ENCODE data around the gene COCH. TPM values are rescaled to one million over a fixed set of nuclear protein-coding genes. Genes with fewer than 3 reads are reported as not detected.
"Not testable (repeated sequence)": the region's sequence is repeated elsewhere in the genome, so short reads cannot be mapped to it uniquely, and the experiment has no call there.

COCH gene
- total and polyA plus RNA-seq, 2 donors (not counting 1 experiment from before 2014, with no cell fraction given), result 24.5 to 25.7 TPM

- no peaks in the 10 kb centered on the region for H4K20me1 ChIP-seq (ENCODE audit: control insufficient read depth, insufficient read depth, low read length, poor library complexity, severe bottlenecking)
- ChIA-PET CTCF (interaction anchor here (0.7 kb wide), 1 partner anchor 315 kb away, joined by 3 read pairs; no protein-coding TSS in a partner anchor), POLR2A (no interaction called here)
- TF ChIP-seq CTCF (IDR thresholded peaks at IDR 0.05) (no peak), EZH2 (IDR thresholded peaks at IDR 0.05; ENCODE audit: borderline replicate concordance, insufficient read depth, low read depth, low read length, poor library complexity, severe bottlenecking) (no peak)
- Mint-ChIP-seq H3K27ac (no peak overlapping the region), H3K9me3 (ENCODE audit: insufficient read depth) (no peaks in the 10 kb centered on the region), H3K27me3 (no peaks in the 10 kb centered on the region), H3K4me3 (no peak overlapping the region), H3K4me1 (no peaks in the 10 kb centered on the region)
- no peaks in the 10 kb centered on the region for H3K27me3 ChIP-seq (replicated peaks in 1 of 4; ENCODE audit: control extremely low read depth in 1 of 4, control insufficient read depth in 3 of 4, insufficient read depth in 4 of 4, low read length in 3 of 4)
- DNase-seq (no peak), ATAC-seq (ENCODE audit: low read depth) (no peak)
- no peak overlapping the region for H3K4me2 ChIP-seq (replicated peaks; ENCODE audit: low read depth, low read length, poor library complexity, severe bottlenecking)
- H3K9me3 ChIP-seq (ENCODE audit: control extremely low read depth in 1 of 3, control insufficient read depth in 2 of 3, insufficient read depth in 1 of 3, low read length in 2 of 3), result no peaks in the 10 kb centered on the region
- no peaks in the 10 kb centered on the region for H3K4me1 ChIP-seq (ENCODE audit: control insufficient read depth in 2 of 2, insufficient read depth in 2 of 2, low read length in 2 of 2)
- H3K79me2 ChIP-seq (ENCODE audit: control insufficient read depth, insufficient read depth, low read length), result no peaks in the 10 kb centered on the region
- H3K4me3 ChIP-seq (ENCODE audit: control extremely low read depth in 1 of 5, extremely low read depth in 1 of 5, insufficient read depth in 1 of 5, low read depth in 2 of 5, low read length in 4 of 5), result no peak overlapping the region
- intact Hi-C loops (cut with micrococcal nuclease), result no loop called here
- H2AFZ ChIP-seq (ENCODE audit: insufficient read depth, low read depth, low read length, poor library complexity, severe bottlenecking), result no peak overlapping the region
- peaks cover 8 to 10% of the 10 kb centered on the region in 2 experiments for H3K36me3 ChIP-seq (replicated peaks in 1 of 2; ENCODE audit: control extremely low read depth in 1 of 2, control insufficient read depth in 1 of 2, extremely low read depth in 1 of 2, insufficient read depth in 2 of 2, low read length in 1 of 2)
- no peak overlapping the region for H3K27ac ChIP-seq (ENCODE audit: low read length in 2 of 2)
- no peak overlapping the region for H3K9ac ChIP-seq (ENCODE audit: low read length)
Measured at GRCh38 chr14:30928462-30928861, 54.1 kb downstream of the COCH start.

- H3K9me3 ChIP-seq (ENCODE audit: control extremely low read depth in 1 of 3, control insufficient read depth in 2 of 3, insufficient read depth in 1 of 3, low read length in 2 of 3); H3K27me3 ChIP-seq (replicated peaks in 1 of 4; ENCODE audit: control extremely low read depth in 1 of 4, control insufficient read depth in 3 of 4, insufficient read depth in 4 of 4, low read length in 3 of 4); intact Hi-C loops (cut with micrococcal nuclease); H2AFZ ChIP-seq (ENCODE audit: insufficient read depth, low read depth, low read length, poor library complexity, severe bottlenecking); DNase-seq; H4K20me1 ChIP-seq (ENCODE audit: control insufficient read depth, insufficient read depth, low read length, poor library complexity, severe bottlenecking); H3K9me3 Mint-ChIP-seq (ENCODE audit: insufficient read depth); H3K4me2 ChIP-seq (replicated peaks; ENCODE audit: low read depth, low read length, poor library complexity, severe bottlenecking); H3K4me1 Mint-ChIP-seq; POLR2A ChIA-PET; H3K27ac Mint-ChIP-seq; H3K27ac ChIP-seq (ENCODE audit: low read length in 2 of 2); CTCF ChIA-PET; H3K4me3 ChIP-seq (ENCODE audit: control extremely low read depth in 1 of 5, extremely low read depth in 1 of 5, insufficient read depth in 1 of 5, low read depth in 2 of 5, low read length in 4 of 5); H3K27me3 Mint-ChIP-seq; ATAC-seq (ENCODE audit: low read depth); H3K9ac ChIP-seq (ENCODE audit: low read length); H3K79me2 ChIP-seq (ENCODE audit: control insufficient read depth, insufficient read depth, low read length); H3K4me1 ChIP-seq (ENCODE audit: control insufficient read depth in 2 of 2, insufficient read depth in 2 of 2, low read length in 2 of 2); H3K4me3 Mint-ChIP-seq: not testable (repeated sequence)
- peaks cover 15 to 51% of the 10 kb centered on the region in 2 experiments for H3K36me3 ChIP-seq (replicated peaks in 1 of 2; ENCODE audit: control extremely low read depth in 1 of 2, control insufficient read depth in 1 of 2, extremely low read depth in 1 of 2, insufficient read depth in 2 of 2, low read length in 1 of 2)
- 100% methylated on average over 3 of the region's 13 CpGs for WGBS (ENCODE audit: insufficient coverage)
Measured at GRCh38 chr14:30933937-30934336, 59.6 kb downstream of the COCH start.
